Astrocyte of the cerebellum (primary cell): ENCODE data around the gene TUBG2.
"Not testable (repeated sequence)": the region's sequence is repeated elsewhere in the genome, so short reads cannot be mapped to it uniquely, and the experiment has no call there.

ENCODE experiments used
- DNase-seq: peaks from one replicate; pipeline ENCODE4 v3.0.0-alpha.2; 2011; ENCODE audit warnings: low read depth
- H3K4me3 ChIP-seq: 2 replicates; pipeline ENCODE4 v1.5.1; 2011; ENCODE audit warnings: mild to moderate bottlenecking, low read depth, low read length, moderate library complexity
- CTCF ChIP-seq: IDR thresholded peaks from 2 replicates; pipeline ENCODE4 v1.5.1; 2012; ENCODE audit warnings: low read length, low read depth, moderate library complexity, mild to moderate bottlenecking; ENCODE audit errors: missing control alignments
- in situ Hi-C: cut with HindIII; loops from 2 replicates; pipeline ENCODE4 v1.10.0; 2017; ENCODE audit warnings: low sequenced_read_pairs

Gene TUBG2

DNA sequence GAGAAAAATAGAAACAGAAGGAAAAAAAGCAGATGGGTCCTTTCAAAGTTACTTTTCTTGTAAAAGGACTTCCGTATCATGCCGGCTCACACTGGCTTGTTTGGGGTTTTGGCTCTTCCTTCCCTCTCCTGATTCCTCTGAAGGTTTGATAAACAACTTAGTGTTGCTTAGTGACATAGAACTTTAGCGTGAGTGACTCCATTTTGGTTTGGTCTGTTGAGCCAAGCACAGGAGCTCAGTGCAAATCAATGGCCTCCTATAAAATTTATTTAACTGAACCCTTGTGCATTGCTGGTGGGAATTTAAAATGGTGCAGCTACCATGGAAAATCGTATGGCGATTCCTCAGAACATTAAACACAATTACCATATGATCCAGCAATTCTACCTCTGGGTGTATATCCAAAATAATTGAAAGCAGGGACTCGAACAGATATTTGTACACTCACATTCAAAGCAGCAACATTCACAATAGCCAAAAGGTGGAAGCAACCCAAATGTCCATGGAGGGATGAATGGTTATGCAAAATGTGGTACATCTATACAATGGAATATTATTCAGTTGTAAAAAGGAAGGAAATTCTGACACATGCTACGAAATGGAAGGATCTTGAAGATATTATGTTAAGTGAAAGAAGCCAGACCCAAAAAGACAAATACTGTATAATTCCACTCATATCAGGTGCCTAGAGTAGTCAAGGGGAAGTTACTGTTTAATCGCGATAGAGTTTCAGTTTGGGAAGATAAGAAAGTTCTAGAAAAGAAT lies 1.1 kb upstream of the TUBG2 start:
- H3K4me3 ChIP-seq: no peak overlapping the region
- TF ChIP-seq CTCF: no peak
- in situ Hi-C loops: no loop called here
- DNase-seq: no peak

DNA sequence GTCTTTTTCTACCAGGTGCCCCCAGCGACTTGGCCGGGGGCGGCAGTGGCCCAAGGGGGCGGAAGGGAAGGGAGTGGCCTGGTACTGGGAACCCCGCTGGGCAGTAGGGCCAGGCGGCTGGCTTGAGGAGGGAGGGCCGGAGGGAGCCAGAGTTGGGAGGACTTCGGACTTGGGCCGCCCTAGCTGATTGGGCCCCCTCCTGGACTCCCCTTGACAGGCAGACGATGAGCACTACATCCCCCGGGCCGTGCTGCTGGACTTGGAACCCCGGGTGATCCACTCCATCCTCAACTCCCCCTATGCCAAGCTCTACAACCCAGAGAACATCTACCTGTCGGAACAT lies 819 bp downstream of the TUBG2 start:
- not testable (repeated sequence) for DNase-seq
- peak overlapping the region; percentile 67 for H3K4me3 ChIP-seq
- in situ Hi-C loops: loop anchor here (5.0 kb wide), 1 partner anchor 53 kb away; the partner anchor contains the start of genes RETREG3 and TUBG1

- in situ Hi-C loops: loop anchor here (5.0 kb wide), 1 partner anchor 54 kb away; the partner anchor contains the start of genes RETREG3 and TUBG1
- H3K4me3 ChIP-seq: no peak overlapping the region
- no peak for TF ChIP-seq CTCF
- no peak for DNase-seq
Observed at GRCh38 chr17:42660692-42661345, 1.7 kb downstream of the TUBG2 start.

DNA sequence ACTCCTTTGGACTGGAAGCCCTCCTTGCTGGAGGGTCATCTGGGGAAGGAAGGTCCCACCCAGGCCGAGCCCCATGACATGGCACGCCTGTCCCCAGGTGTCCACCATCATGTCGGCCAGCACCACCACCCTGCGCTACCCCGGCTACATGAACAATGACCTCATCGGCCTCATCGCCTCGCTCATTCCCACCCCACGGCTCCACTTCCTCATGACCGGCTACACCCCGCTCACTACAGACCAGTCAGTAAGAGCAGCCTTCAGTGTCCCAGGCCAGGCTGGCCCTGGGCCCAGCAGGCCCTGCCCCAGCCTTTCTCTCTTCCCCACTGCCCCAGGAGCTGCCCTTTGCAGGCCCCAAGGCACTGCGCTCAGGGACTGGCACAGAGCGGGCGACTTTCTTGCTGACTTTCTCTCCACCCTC lies 6.5 kb downstream of the TUBG2 start:
- no peak for TF ChIP-seq CTCF
- H3K4me3 ChIP-seq: no peak overlapping the region
- in situ Hi-C loops: no loop called here
- DNase-seq: no peak

DNA sequence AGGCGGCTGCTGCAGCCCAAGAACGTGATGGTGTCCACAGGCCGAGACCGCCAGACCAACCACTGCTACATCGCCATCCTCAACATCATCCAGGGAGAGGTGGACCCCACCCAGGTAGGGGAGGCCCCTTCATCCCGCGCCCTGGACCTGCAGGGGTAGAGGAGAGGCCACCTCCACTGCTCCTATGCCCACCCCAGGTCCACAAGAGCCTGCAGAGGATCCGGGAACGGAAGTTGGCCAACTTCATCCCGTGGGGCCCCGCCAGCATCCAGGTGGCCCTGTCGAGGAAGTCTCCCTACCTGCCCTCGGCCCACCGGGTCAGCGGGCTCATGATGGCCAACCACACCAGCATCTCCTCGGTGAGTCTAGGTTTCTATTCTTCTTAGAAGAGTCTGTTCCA lies 7.0 kb downstream of the TUBG2 start:
- H3K4me3 ChIP-seq, DNase-seq, in situ Hi-C loops: not testable (repeated sequence)

GRCh38 chr17:42667088-42667951 lies 8.2 kb downstream of the TUBG2 start:
- H3K4me3 ChIP-seq: no peak overlapping the region
- no peak for TF ChIP-seq CTCF
- DNase-seq: no peak
- in situ Hi-C loops: no loop called here

GRCh38 chr17:42669705-42669976 lies 10.6 kb downstream of the TUBG2 start:
- no peak for DNase-seq
- H3K4me3 ChIP-seq: no peak overlapping the region
- no peak for TF ChIP-seq CTCF
- in situ Hi-C loops: no loop called here
